ENCODE results near the gene CCT5.

DNA sequence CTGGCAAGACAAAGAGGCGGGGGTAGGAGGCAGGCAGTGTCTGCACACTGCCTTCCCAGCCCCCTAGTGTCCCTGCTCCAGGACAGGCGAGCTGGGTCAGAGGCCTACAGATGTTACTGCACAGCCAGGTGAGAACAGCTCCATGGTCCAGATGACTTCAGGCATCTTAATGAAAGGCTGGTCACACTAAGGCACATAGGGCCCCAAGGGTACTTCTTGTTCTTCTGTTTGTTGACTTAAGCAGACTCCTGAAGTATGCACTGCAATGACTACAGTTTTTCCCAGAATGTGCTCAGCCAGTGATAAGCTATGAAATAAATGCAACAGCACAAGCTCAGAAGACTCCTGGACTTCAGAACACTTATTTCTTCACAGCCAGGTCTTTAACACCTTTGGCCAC, 27.8 kb upstream of the CCT5 start:
- TF ChIP-seq CTCF (IDR thresholded peaks at IDR 0.05) (no peak), POLR2A (IDR thresholded peaks at IDR 0.05) (no peak)
